Activated naive CD8-positive, alpha-beta T cell treated with anti-CD3 and anti-CD28 coated beads, Interleukin-2, amount 10 ng/mL, durations not matched to agents 7 days and 5 days (primary cell): ENCODE data around the gene ACSL3. TPM values are rescaled to one million over a fixed set of nuclear protein-coding genes. Genes with fewer than 3 reads are reported as not detected.
"Not testable (repeated sequence)": the region's sequence is repeated elsewhere in the genome, so short reads cannot be mapped to it uniquely, and the experiment has no call there.

Experiments used
- ATAC-seq: fragments of 150-1000 bp; cut with Tn5 transposase; one replicate; pipeline ENCODE4 v1.10.0; 2021; ENCODE audit warnings: low read depth, moderate library complexity
- POLR2A ChIA-PET: fragments of 350-600 bp; sonication (Branson Sonifier 250); formaldehyde crosslinking; loops from one replicate; lab custom pipeline; 2021; ENCODE audit warnings: antibody characterized with exemption; lab: Charles Lee
- DNase-seq: peaks from one replicate; pipeline ENCODE4 v3.0.0; 2021
- H3K27ac Mint-ChIP-seq: one replicate; pipeline ENCODE4 v1.8.0; 2022; ENCODE audit warnings: mild to moderate bottlenecking, mixed read lengths
- H3K27me3 Mint-ChIP-seq: one replicate; pipeline ENCODE4 v1.8.0; 2022; ENCODE audit warnings: mild to moderate bottlenecking, moderate library complexity, mixed read lengths
- H3K36me3 Mint-ChIP-seq: one replicate; pipeline ENCODE4 v1.8.0; 2021; ENCODE audit warnings: mild to moderate bottlenecking, mixed read lengths
- H3K4me1 Mint-ChIP-seq: one replicate; pipeline ENCODE4 v1.8.0; 2021; ENCODE audit warnings: mixed read lengths
- H3K4me3 Mint-ChIP-seq: one replicate; pipeline ENCODE4 v1.8.0; 2022; ENCODE audit warnings: mild to moderate bottlenecking, moderate library complexity, mixed read lengths
- H3K9me3 Mint-ChIP-seq: one replicate; pipeline ENCODE4 v1.8.0; 2021; ENCODE audit warnings: mixed read lengths
- total RNA-seq, 2 experiments: library from RNA; stranded (reverse); gene quantifications; one replicate each; pipeline ENCODE4 v1.2.3, GENCODE V29; 2021

ACSL3 gene
- total RNA-seq, 2 experiments from 2014 or later: 47.7 to 50.9 TPM

DNA sequence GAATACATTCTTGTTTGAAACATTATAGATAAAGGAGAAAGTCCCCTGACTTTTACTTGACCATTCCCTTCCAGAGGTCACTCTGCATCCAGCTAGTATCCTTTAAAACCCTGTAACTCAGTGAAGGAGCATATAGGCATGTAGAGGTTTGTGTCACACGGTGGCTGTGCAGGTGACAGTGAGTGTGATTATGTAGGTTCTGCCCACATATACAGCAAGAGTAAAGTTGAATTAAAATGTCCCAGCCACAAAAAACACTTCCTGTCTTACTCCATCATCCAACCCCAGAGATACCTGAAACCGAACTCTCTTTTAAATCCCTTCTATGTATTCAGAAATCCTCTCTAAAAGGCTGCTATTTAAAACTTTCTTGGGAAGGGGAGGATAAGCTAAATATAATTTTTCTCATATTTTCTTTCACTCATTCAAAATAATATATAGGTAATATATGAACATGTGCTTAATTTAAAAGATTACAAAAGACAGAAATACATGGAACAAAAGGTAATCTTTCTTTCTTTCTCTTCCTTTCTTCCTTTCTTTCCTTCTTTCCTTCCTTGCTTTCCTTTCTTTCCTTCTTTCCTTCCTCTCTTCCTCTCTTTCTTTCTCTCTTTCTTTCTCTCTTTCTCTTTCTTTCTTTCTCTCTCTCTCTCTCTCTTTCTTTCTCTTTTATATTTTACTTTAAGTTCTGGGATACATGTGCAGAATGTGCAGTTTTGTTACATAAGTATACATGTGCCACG is 20.6 kb upstream of the ACSL3 start:
- Mint-ChIP-seq H3K27me3 (peaks cover 24% of the 10 kb centered on the region), H3K4me3 (no peak overlapping the region), H3K27ac (no peak overlapping the region), H3K9me3 (no peaks in the 10 kb centered on the region), H3K4me1 (peaks cover 17% of the 10 kb centered on the region), H3K36me3 (no peaks in the 10 kb centered on the region)
- POLR2A ChIA-PET: no interaction called here
- ATAC-seq (peak; percentile 78), DNase-seq (no peak)

DNA sequence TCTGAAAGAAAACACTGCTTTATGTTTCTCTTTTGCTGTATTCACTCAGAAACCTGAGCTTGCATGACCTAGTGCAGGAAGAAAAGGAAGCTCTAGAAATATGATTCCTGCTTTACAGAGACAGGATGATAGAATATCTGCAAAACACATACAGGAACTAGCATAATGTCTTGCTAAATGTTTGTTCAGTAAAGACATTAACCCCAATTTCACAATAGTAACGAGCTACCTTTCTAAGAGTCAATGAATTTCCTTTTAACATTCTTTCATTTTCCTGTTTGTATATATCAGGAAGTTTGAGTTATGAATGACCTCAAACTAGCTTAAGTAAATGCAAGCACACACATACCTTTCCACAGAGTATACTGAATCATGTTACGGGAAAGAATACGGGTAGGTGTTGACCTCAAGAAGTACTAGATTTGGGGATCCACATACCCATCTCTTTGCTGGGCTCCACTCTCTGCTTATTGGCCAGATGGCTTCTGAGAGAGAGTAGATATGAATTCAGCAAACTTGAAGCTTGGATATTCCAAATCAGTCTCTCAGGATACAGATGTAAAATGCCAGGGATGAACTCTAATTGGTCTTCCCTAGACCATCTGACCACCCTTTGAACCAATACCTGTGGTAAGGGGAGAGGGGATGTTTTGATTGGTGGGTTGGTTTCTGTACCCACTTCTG is 18.2 kb upstream of the ACSL3 start:
- Mint-ChIP-seq H3K27me3 (peaks cover 16% of the 10 kb centered on the region), H3K9me3 (no peaks in the 10 kb centered on the region), H3K27ac (no peak overlapping the region), H3K4me1 (peaks cover 17% of the 10 kb centered on the region), H3K4me3 (no peak overlapping the region), H3K36me3 (no peaks in the 10 kb centered on the region)
- ATAC-seq (no peak), DNase-seq (no peak)
- POLR2A ChIA-PET: interaction anchor here (1.1 kb wide), 1 partner anchor 19 kb away, joined by 3 read pairs; no protein-coding TSS in a partner anchor

DNA sequence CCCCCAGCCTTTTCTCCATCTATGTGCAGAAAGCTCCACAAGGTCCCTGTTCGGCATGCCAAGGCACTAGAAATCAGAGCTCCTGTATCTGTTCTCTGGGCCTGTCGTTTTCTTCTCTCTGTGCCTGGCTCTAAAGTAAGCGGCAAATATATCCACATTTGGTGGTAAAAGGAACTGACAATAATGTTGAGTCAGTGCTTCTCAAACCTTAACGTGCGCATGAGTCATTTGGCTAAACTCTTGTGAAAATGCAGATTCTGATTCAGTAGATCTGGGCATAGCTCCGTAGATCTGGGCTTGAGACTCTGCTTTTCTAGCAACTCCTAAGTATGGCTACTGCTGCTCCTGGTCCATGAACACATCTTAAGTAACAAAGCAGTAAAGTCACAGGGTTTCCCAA is 16.5 kb upstream of the ACSL3 start:
- ATAC-seq (no peak), DNase-seq (no peak)
- H3K4me1 Mint-ChIP-seq: peaks cover 17% of the 10 kb centered on the region
- POLR2A ChIA-PET: no interaction called here
- H3K36me3 Mint-ChIP-seq: no peaks in the 10 kb centered on the region
- no peak overlapping the region for H3K27ac Mint-ChIP-seq
- peaks cover 18% of the 10 kb centered on the region for H3K27me3 Mint-ChIP-seq
- no peak overlapping the region for H3K4me3 Mint-ChIP-seq
- no peaks in the 10 kb centered on the region for H3K9me3 Mint-ChIP-seq

DNA sequence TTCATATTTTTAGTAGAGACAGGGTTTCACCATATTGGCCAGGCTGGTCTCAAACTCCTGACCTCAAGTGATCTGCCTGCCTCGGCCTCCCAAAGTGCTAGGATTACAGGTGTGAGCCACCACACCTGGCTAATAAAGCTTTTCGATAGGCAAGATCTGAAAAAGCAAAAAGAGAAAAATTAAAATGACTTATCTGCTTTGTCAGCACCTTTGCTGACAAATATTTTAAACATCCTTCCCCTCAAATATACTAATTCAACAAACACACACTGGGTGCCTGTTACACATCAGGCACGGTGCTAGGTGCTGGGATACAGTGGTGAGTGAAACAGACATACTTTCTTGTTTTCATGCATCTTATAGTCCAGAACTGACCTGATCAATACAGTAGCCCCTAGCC is 15.5 kb upstream of the ACSL3 start:
- not testable (repeated sequence) for H3K9me3 Mint-ChIP-seq, ATAC-seq, DNase-seq, H3K27ac Mint-ChIP-seq, H3K4me3 Mint-ChIP-seq, H3K36me3 Mint-ChIP-seq
- peaks cover 18% of the 10 kb centered on the region for H3K27me3 Mint-ChIP-seq
- H3K4me1 Mint-ChIP-seq: peaks cover 13% of the 10 kb centered on the region
- POLR2A ChIA-PET: interaction anchor here (0.7 kb wide), 1 partner anchor 69 kb away, joined by 4 read pairs; no protein-coding TSS in a partner anchor

DNA sequence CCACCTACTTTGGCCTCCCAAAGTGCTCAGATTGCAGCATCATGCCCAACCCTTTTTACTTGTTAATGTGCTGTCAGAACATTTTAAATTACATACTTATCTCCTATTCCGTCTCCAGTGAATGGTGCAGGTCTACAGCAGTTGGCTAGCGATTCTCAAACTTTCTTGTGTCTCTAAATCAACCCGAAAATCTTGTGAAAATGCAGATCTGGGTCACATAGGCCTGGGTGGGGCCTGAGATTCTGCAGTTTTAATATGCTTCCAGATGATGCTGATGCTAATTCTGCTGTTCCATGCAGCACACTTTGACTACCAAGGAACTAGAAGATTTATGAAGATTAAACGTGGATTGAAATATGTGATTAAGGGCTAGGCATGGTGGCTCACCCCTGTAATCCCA is 14.8 kb upstream of the ACSL3 start:
- no peak overlapping the region for H3K27ac Mint-ChIP-seq
- POLR2A ChIA-PET: no interaction called here
- peaks cover 18% of the 10 kb centered on the region for H3K27me3 Mint-ChIP-seq
- H3K4me1 Mint-ChIP-seq: peaks cover 9% of the 10 kb centered on the region
- no peaks in the 10 kb centered on the region for H3K9me3 Mint-ChIP-seq
- ATAC-seq: no peak
- no peak for DNase-seq
- no peaks in the 10 kb centered on the region for H3K36me3 Mint-ChIP-seq
- no peak overlapping the region for H3K4me3 Mint-ChIP-seq

DNA sequence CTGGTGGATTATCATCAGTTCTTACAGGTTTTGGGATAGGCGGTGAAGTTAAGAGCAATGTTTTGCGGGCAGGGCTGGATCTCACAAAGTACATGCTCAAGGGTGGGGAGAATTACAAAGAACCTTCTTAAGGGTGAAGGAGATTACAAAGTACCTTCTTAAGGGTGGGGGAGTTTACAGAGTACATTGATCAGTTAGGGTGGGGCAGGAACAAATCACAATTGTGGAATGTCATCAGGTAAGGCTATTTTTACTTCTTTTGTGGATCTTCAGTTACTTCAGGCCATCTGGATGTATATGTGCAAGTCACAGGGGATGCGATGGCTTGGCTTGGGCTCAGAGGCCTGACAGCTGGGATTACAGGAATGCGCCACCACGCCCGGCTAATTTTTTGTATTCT is 12.8 kb upstream of the ACSL3 start:
- H3K36me3 Mint-ChIP-seq, H3K4me3 Mint-ChIP-seq, H3K4me1 Mint-ChIP-seq, H3K9me3 Mint-ChIP-seq, DNase-seq, H3K27ac Mint-ChIP-seq, ATAC-seq, POLR2A ChIA-PET: not testable (repeated sequence)
- peaks cover 21% of the 10 kb centered on the region for H3K27me3 Mint-ChIP-seq

DNA sequence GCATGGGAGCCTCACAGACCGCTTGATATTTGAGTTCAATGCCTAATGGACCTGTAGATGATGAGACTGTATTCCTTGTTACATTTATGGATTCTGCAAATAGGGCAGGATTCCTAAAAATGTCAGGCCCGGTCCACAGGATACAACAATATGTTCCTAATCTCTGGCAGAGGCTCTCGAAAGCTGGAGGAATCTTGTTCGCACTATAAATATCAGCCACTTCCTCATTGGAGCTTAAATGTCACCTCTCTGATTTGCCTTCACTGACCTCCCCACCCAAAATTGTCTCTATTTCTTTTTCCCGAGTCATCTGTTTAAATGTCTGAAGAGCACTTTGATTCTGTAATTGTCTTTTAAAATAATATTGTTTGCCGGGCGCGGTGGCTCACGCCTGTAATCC is 12.0 kb upstream of the ACSL3 start:
- POLR2A ChIA-PET: no interaction called here
- H3K9me3 Mint-ChIP-seq: no peaks in the 10 kb centered on the region
- H3K27me3 Mint-ChIP-seq: peaks cover 17% of the 10 kb centered on the region
- no peak overlapping the region for H3K4me3 Mint-ChIP-seq
- DNase-seq (no peak), ATAC-seq (no peak)
- H3K4me1 Mint-ChIP-seq: peaks cover 4% of the 10 kb centered on the region
- no peak overlapping the region for H3K27ac Mint-ChIP-seq
- no peaks in the 10 kb centered on the region for H3K36me3 Mint-ChIP-seq

DNA sequence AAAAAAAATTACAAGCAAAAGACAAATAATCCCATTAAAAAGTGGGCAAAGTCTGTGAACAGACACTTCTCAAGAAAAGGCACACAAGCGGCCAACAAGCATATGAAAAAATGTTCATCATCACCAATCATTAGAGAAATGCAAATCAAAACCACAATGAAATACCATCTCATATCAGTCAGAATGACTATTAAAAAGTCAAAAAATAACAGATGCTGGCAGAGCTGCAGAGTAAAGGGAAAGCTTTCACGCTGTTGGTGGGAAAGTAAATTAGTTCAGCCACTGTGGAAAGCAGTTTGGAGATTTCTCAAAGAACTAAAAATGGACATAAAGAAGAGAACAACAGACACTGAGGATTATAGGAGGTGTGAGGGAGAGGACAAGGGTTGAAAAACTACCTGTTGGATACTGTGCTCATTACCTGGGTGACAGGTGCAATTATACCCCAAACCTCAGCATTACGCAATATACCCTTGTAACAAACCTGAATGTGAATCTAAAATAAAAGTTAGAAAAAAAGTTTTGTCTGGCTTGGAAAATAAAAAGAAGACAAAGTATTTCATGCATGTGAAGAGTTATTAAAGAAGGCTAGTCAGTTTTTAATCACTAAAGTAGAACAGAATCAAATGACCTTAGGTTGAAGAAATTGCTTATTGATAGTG is 8.7 kb upstream of the ACSL3 start:
- H3K27me3 Mint-ChIP-seq: peaks cover 11% of the 10 kb centered on the region
- H3K4me3 Mint-ChIP-seq: no peak overlapping the region
- ATAC-seq: no peak
- DNase-seq: no peak
- H3K36me3 Mint-ChIP-seq: no peaks in the 10 kb centered on the region
- no peak overlapping the region for H3K27ac Mint-ChIP-seq
- POLR2A ChIA-PET: no interaction called here
- H3K9me3 Mint-ChIP-seq: no peaks in the 10 kb centered on the region
- peaks cover 4% of the 10 kb centered on the region for H3K4me1 Mint-ChIP-seq

DNA sequence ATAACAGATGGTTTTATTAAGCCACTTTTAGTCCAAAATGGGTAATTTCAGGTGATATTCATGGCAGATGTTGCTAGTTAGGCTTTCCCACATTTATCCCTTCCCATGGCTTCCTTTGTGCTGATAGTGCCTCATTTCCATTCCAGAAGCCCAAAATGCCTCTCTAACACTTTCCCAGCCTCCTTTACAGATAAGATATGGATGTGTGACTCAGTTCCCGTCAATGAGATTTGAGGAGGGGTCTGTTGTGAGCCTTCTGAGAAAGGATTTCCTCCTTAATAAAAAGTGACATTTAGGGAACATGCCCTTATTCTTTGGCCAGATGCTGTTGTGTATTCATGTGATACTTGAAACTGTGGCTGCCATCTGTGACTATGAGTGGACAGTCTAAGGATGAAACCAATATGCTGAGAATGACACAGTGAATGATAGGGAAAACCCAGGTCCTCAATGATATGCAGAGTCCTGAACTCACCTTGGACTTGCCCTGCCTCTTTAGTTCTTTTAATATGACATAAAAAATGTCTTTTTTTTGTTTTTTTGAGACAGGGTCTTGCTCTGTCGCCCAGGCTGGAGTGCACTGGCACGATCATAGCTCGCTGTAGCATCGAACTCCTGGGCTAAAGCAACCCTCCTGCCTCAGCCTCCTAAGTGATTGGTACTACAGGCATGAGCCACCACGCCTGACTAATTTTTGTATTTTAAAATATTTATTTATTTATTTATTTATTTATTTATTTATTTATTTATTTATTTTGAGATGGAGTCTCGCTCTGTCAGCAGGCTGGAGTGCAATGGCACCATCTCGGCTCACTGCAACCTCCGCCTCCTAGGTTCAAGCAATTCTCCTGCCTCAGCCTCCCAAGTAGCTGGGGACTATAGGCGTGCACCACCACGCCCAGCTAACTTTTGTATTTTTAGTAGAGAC is 5.8 kb upstream of the ACSL3 start:
- no peak for ATAC-seq
- POLR2A ChIA-PET: no interaction called here
- peaks cover 5% of the 10 kb centered on the region for H3K4me1 Mint-ChIP-seq
- H3K27ac Mint-ChIP-seq: no peak overlapping the region
- peaks cover 26% of the 10 kb centered on the region for H3K27me3 Mint-ChIP-seq
- no peaks in the 10 kb centered on the region for H3K36me3 Mint-ChIP-seq
- no peaks in the 10 kb centered on the region for H3K9me3 Mint-ChIP-seq
- DNase-seq: no peak
- no peak overlapping the region for H3K4me3 Mint-ChIP-seq

DNA sequence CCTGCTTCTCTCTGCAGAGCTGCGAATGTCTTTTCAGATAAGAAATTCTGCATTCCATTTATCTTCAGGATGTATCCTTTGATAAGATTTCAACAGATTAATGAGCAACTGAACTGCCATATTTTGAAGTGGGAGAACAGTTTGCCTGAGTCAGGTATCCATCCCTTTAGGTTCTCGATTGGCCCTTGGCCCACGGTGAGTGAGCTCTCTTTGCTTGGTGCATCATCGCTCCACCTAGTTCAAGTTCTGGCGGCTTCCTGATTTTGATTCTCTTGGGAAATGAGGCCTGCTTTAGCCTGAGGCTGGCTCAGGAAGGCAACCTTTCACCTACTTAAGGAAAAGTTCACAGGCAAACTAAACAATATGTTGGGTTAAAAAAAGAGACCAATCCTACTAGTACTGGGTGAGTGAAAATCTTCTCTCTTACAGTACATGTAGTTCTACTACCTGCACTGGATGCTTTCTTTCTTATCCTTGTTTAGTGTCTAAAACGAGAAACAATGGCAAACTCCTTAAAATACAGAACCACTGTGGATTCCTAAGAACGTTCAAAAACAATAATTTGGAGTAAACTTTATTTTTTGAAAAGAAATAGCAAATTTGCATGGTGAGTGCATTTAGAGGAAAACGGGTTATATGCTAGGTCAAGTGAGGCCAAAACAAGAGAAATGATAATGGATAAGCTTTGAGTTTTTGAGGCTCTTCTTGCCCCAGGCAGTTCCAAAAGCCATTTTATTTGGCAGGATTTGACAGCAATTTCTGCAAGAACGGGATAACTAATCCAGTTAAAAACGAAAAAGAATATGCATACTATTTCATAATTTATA is 837 bp upstream of the ACSL3 start:
- DNase-seq (no peak), ATAC-seq (no peak)
- Mint-ChIP-seq H3K27ac (peak overlapping the region; percentile 47), H3K36me3 (no peaks in the 10 kb centered on the region), H3K4me1 (peaks cover 4% of the 10 kb centered on the region), H3K9me3 (no peaks in the 10 kb centered on the region), H3K27me3 (peaks cover 22% of the 10 kb centered on the region), H3K4me3 (peak overlapping the region; percentile 73)
- POLR2A ChIA-PET: interaction anchor here (0.5 to 2.6 kb wide), 4 partner anchors 10 to 825 kb away, joined by 3 to 13 read pairs (median 4); partner anchors contain the start of gene FARSB

DNA sequence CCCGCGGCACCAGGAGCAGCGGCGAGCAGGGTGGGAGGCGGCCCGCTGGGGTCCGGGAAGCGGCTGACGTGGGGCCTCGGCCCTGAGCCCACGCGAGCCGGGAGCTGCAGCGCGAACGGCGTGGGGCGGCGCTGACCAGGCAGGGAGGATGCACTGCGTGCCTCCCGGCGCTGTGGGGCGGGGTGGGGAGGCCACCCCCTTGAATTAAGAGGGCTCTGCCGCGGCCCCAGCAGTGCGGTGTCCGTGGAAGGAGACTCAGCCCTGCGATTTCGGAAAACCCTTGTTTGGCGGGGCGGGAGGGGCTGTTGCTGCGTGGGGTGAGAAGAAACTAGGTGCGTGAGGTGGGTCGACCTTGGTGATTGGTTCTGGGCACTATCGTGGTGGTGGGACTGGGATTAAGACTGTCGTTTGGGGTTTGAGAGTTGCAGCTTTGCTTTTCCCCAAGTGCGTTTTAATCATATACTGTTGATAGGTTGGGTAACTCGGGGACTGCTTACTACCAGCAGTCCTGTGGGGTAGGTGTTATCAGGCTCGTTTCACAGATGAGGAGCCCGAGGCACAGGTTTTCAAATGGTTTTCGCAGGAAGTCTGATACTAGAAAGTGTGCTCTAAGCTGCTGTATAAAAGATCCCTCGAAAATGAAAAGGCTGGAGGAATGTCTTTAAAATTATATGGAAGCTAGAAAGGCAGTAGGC is 722 bp downstream of the ACSL3 start:
- peak; percentile 27 for ATAC-seq
- POLR2A ChIA-PET: interaction anchor here (0.6 to 2.6 kb wide), 7 partner anchors 9 to 1538 kb away, joined by 3 to 13 read pairs (median 4); no protein-coding TSS in a partner anchor
- peak overlapping the region; percentile 85 for H3K27ac Mint-ChIP-seq

More for the DNA sequence above, 722 bp downstream of the ACSL3 start:
- Mint-ChIP-seq H3K27me3 (peaks cover 20% of the 10 kb centered on the region), H3K9me3 (no peaks in the 10 kb centered on the region), H3K4me3 (no peak overlapping the region), H3K36me3 (no peaks in the 10 kb centered on the region), H3K4me1 (peaks cover 8% of the 10 kb centered on the region)
- DNase-seq: no peak
